ENCODE measurements around the gene SETD2.

DNA sequence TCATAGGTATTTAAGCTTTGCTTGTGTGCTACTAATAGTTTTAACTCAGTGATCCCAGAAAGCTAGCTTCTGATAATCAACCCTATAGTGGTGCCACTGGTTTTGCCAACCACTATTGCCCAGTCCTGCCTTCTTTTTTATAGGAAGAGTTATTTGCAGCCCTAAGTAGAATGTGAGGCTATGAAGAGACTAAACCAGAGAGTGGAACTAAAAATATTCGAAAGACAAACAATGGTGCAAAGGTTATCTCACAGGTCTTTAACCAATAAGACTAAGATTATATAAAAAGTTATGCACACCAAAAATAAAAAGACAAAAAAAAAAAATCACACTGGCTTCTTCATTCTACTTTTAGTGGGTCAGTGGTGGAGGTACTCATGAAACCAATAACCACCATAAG is 98.9 kb downstream of the SETD2 start:
- TF ChIP-seq, protein P1, sequence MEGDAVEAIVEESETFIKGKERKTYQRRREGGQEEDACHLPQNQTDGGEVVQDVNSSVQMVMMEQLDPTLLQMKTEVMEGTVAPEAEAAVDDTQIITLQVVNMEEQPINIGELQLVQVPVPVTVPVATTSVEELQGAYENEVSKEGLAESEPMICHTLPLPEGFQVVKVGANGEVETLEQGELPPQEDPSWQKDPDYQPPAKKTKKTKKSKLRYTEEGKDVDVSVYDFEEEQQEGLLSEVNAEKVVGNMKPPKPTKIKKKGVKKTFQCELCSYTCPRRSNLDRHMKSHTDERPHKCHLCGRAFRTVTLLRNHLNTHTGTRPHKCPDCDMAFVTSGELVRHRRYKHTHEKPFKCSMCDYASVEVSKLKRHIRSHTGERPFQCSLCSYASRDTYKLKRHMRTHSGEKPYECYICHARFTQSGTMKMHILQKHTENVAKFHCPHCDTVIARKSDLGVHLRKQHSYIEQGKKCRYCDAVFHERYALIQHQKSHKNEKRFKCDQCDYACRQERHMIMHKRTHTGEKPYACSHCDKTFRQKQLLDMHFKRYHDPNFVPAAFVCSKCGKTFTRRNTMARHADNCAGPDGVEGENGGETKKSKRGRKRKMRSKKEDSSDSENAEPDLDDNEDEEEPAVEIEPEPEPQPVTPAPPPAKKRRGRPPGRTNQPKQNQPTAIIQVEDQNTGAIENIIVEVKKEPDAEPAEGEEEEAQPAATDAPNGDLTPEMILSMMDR (conservative IDR thresholded peaks at IDR 0.05; ENCODE audit: low read depth in 2 of 2), result no peak
- TF ChIP-seq POLR2AphosphoS5 (IDR thresholded peaks at IDR 0.05; ENCODE audit: low read depth), result no peak

Data from GM23338 (cell line).